CD4-positive, alpha-beta T cell treated with Interleukin-2 at 100 ng/mL for 4 hours (primary cell): ENCODE results near the gene GPSM1.

Experiments used
- DNase-seq: peaks from one replicate; pipeline ENCODE4 v3.0.0-alpha.2; 2020; ENCODE audit warnings: low spot score

Gene GPSM1, protein sequence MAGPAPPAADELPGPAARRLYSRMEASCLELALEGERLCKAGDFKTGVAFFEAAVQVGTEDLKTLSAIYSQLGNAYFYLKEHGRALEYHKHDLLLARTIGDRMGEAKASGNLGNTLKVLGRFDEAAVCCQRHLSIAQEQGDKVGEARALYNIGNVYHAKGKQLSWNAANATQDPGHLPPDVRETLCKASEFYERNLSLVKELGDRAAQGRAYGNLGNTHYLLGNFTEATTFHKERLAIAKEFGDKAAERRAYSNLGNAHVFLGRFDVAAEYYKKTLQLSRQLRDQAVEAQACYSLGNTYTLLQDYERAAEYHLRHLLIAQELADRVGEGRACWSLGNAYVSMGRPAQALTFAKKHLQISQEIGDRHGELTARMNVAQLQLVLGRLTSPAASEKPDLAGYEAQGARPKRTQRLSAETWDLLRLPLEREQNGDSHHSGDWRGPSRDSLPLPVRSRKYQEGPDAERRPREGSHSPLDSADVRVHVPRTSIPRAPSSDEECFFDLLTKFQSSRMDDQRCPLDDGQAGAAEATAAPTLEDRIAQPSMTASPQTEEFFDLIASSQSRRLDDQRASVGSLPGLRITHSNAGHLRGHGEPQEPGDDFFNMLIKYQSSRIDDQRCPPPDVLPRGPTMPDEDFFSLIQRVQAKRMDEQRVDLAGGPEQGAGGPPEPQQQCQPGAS

DNA sequence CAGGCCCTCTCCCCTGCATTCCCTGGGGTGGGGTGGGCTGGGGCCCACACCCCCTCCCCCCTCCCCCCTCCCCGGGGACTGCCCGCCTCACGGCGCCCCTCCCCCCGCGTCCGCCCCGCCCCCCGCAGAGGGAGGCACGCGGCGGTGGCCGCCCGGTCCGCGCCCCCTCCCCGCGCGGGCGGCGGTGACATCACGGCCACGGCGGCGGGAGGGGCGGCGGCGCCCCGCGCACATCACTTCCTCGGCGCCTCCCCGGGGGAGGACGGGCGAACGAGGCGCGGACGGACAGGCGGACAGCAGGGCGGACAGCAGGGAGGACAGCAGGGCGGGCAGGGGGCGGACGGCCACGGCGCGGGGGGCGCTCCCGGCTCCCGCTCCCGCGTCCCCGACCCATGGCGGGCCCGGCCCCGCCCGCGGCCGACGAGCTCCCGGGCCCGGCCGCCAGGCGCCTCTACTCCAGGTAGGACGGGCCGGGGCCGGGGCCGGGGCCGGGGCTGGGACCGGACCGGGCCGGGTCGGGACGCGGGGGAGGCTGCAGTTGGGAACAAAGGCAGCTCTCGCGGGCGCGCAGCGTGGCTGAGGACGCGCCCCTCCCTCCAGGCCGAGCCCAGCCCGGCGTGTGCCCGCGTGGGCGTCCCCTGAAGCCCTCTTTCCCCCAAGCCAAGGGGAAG, at the start of gene GPSM1:
Gene GPSM1, plus strand, starts transcription at position 236 of the 671 bp plus-strand sequence. Its CDS starts 157 bp downstream, at position 393.
- peak; percentile 23 for DNase-seq

DNA sequence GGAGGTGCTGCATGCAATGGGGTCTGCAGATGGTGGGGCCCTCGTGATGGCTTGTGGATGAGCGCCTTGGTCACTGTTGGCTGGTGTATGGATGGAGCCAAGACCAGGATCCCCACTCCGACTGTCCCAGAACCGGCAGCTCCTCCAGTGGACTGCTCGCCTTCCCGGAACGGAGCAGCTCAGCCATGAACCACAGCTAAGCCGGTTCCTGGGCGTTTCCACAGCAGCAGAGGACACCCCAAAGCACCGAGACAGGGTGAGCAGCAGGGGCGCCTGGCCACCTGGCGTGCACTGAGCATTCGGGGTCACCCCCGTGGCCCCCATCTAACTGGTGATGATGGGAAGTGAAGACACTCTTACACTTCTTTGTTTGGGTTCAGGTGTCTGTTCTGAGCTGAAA, 49.6 kb upstream of the GPSM1 start:
- no peak for DNase-seq

DNA sequence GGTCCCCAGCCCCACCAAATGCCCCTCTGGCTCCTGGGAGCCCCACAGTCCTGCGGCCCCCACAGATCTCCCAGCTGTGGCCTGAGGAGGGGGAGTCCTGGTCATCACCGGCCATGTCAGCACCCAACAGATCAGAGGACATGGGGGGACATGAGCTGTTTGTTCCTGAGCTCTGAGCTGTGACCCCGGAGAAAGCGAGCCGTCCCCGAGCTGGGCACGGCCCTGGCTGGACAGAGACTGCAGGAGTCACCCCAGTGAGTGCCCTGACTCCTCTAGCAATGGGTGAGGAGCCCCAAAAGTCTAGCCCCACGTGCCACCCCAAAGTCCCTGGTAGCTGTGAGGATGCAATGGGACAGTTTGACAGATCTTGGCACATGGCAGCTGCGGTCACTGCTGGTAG, 49.1 kb upstream of the GPSM1 start:
- no peak for DNase-seq

DNA sequence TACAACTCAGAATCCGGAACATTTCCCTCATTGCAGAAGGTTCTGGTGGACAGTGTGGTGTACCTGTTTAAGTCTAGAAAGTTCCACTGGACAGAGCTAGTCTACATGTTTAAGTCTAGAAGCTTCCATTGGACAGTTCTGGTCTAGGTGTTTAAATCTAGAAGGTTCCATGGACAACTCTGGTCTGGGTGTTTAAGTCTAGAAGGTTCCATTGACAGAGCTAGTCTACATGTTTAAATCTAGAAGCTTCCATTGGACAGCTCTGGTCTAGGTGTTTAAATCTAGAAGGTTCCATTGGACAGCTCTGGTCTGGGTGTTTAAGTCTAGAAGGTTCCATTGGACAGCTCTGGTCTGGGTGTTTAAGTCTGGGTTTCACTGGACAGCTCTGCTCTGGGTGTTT, 48.4 kb upstream of the GPSM1 start:
- no peak for DNase-seq

DNA sequence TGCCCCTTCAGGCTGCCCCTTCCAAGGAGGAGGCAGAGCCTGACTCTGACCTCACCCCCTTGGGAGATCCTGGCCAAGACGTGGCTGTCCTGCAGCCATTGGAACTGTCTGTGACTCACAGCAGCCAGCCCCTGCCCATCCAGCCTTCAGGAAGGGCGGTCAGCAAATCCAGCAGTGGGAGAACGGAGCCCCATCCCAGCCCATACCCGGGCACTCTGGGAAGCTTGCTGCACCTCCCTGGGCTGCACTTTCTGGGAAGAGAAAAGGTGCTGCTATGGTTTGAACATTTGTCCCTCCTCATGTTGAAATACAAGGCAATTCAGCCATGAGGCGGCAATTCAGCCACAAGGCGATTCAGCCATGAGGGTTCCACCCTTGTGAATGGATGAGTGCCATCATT, 47.9 kb upstream of the GPSM1 start:
- no peak for DNase-seq

DNA sequence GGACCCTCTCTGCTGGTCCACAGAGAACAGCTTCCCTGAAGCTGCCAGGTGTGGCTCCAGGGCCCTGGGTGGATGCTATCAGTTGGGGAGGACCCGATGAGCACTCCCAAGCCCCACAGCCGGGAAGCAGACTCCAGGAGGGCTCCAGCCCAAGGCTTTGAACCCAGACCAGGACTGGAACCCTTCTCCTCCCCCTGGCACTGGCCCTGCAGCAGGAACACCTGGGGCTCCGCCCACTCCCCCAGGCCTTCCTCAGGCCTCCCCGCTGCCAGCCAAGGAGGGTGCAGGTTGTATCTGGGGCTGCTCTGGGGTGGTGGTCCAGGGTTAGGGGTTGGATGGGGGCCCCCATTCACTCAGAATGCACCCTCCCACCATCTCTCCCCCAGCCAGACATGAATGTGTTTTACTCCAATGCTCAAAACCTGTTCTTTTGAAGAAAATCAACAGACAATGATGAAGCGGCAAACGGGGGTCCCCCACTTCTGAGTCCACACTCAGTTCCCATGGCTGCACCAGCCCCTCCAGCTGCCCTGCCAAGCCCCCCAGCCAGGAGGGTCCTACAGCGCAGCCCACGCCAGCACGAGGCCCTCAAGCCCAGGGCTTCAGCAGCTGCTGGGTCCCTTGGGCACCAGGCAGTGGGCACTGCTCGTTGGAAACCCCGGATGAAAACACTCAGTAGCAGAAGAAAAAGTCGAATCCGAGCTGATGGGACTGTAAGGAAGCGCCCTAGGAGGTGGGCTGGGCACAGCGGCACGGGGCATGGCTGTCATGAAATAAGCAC, 46.6 kb upstream of the GPSM1 start:
- no peak for DNase-seq

DNA sequence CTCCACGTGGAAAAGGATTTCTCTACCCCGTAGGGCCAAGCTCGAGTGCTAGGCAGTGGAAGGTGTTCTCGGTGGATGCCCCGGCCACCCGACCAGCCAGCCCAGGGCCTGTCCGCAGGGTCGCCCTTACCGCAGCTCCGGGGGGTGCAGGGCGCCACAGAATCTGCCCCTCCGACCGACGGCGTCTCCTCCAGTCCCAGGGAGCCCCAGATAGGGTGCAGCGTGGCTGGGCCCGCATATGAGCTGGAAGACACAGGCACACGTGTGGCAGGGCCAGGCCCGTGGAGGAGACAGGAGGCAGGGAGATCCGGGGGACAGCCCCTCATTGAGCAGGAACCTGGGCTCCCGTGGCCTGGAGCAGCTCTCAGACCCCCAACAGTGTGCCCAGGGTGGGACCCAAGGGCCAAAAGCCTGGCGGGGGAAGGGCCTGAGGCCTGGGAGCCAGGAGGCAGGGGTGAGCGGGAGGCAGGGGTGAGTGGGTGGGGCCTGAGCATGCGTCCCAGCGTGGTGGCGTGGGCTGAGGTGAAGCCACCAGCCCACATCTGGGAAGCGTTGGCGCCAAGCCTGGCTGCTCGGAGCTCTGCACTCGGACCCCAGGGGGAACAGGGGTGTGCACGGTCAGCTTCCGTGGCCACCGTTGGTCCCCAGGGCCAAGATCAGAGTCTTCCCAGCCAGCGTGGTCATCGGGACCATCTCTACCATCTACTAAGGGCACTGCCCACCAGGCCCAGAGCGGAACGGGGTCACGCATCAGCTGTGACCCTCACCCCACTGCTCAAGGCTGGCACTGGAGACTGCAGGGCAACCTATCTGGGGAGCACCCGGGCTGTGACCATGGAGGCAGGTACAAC, 45.7 kb upstream of the GPSM1 start:
- no peak for DNase-seq

DNA sequence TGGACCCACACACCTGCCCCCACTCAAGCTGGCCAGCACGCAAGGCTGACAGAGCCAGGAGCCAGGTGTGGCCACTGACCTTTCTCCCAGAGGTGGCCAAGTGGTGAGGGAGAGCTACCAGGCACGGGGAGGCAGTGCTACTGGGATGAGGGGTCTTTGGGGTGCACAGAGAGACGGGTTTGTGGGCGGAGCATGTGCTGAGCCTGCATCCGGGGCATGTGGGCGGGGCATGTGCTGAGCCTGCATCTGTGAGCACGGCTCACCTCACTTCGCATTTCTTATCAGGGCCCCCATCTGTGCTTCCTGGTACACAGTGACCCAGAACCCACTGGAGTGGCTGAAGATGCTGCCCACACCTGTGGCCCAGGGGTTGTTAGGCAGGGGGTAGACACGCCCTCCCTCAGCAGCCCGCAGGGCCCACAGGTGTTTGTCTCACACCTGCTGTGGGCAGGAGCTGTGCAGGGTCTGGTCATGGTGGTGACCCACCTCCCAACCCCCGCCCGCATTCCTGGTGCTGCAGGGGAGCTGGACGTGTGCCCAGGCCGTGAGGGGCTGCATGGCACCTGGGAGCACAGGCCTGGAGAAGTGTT, 45.0 kb upstream of the GPSM1 start:
- DNase-seq: no peak

DNA sequence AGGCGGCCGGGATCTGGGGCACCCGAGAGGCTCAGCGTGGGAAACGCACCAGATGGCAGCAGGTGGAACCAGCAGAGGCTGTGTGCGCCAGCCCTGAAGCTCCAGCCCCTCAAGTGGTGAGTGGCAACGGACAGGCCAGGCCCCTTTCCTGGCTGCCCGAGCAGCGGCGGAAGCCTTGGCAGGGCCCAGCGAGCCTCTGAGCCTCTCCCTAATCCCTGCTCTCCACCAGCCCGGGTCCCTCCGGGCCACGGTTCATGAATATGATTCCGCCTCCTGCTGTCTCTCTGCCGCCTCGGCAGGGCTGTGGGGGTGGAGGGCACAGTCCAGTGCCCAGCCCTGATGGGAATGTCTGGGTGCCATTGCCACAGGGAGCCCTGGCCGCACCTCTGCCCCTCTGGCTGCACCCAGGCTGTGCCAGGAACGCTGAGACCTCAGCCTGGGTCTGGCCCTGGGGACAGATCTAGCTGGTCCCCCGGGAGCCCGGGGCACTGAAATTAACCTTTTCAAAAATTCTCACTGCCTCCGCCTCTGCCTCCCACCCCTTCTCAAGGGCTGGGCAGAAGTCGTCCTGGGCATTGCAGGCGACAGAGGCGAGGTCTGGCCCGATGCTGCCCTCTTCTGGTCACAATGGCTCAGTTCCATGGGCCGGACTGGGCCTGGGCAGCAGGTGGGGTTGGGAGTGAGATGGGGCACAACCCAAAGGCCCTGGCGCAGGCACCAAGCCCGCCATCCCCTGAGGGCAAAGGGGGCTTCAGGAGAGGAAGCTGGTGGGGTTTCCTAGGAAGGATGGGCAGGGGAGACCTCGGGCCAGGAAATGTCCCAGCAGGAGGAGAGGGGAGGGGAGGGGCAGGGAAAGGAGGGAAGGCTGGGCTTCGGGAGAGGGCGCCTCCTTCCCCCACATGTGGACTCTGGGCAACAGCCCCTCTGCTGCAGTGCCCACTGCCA, 43.8 kb upstream of the GPSM1 start:
- DNase-seq: peak; percentile 71

DNA sequence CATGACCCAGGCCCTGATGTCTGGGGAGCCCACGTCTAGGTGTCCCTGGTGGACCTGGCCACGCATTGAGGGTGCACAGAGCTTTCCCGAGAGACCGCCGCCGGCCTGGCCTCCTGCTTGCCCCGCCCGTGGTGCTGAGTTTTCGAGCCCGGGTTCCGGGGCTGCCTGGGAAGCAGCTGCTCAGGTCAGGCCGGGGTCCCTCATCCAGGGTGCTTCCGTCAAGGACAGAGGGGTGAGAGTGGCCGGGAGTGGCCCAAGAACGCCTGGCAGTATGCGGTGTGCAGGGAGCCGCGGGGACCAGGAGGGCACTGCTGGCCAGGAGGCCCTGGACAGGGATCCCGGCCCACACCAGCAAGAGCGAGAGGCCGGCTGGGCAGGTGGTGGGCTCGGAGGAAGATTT, 43.0 kb upstream of the GPSM1 start:
- DNase-seq: no peak

DNA sequence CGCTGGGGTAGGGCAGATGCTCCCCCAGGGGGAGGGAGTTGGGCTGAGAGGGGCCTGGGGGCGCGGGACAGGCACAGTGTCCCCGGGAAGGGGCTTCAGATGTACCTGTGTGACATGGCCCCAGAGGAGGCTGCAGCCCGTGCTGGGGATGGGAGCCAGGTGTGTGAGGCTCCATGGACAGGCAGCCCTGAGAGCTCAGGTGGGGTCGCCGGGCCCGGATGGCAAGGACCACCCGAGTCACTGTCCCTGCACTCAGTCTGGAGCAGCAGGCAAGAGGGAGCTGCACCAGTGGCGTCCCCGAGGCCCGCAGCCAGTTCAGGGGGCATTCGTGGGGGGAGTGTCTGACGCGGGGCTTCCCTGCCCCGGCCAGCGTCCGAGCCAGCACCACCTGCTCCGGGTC, 42.4 kb upstream of the GPSM1 start:
- DNase-seq: no peak

DNA sequence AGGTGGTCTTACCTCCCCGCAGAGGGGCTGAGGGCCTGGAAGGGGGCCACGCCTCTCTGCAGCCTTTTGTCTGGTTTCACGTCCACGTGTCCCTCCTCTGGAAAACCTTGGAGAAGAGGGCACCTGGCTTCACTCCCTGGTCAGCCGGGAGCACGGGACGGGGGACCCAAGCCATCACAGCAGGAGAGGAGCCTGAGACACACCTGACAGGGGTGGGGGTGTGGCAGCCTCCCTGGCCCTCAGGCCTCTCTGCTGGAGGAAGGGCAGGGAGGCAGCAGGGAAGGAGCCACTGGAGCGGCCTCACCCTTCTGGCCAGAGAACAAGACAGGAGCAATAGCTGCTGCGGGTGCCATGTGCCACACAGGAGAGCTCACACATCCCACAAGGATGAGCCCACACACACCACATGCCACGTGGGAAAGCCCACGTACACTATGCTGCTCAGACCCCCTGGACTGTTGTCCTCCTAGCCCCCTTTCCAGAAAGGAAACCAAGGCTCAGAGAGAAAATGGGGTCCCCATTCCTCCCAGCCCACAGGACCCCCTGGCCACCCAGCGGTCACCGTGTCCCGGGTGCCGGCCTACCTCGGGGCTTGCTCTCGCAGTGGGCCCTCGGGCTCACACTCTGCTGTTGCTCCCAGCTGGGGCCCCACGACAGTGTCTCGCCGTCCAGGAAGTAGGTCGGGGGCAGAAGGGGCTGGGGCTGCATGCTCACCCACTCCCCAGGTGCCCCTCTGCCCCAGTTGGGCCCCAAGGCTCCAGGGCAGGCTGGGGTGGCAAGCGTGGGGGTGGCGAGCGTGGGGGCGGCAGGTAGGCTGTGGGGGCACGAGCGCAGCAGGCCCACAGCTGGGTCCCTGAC, 41.6 kb upstream of the GPSM1 start:
- DNase-seq: no peak

DNA sequence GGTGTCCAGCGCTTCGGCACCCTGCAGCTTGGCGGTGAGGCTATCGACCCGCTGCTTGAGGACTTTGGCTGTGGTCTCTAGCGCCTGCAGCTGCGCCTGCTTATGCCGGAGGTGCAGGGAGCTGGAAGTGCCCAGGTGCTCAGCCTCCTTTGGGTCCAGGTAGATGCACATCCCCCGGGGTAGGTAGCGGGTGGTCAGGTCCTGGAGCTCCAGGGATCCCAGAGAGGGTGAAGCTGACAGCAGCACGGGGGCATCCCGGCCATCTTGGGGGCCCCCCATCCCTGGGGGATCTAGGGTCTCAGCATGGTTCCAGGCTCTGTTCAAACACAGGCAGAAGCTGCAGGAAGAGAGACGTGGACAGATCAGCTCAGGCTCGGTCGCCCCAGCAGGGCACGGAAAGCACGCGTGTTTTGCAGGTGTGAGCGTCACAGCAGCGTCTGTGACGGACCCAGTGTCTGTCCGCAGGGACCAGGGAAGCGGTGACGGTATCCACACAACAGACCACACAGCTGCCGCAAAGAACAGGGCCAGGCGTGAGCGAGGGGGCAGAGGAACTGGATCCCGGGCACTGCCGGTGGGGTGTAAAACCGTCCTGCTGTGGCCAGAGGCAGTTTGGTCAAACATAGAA, 40.9 kb upstream of the GPSM1 start:
- no peak for DNase-seq

DNA sequence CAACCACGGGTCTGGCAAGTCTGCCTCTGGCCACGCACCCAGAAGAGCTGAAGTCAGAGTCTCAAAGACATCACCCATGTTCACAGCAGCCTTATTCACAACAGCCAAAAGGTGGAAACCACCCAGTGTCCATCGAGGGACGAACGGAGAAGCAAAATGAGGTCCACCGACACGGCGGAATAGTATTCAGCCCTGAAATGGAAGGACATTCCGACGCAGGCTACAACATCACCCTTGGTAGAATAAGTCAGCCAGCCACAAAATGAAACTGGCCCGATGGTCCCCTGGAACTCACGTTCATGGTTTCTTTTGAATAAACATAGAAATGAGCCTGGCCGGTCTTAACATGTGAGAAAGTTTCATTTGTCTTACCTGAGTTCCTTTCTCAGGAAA, 40.4 kb upstream of the GPSM1 start:
- no peak for DNase-seq

DNA sequence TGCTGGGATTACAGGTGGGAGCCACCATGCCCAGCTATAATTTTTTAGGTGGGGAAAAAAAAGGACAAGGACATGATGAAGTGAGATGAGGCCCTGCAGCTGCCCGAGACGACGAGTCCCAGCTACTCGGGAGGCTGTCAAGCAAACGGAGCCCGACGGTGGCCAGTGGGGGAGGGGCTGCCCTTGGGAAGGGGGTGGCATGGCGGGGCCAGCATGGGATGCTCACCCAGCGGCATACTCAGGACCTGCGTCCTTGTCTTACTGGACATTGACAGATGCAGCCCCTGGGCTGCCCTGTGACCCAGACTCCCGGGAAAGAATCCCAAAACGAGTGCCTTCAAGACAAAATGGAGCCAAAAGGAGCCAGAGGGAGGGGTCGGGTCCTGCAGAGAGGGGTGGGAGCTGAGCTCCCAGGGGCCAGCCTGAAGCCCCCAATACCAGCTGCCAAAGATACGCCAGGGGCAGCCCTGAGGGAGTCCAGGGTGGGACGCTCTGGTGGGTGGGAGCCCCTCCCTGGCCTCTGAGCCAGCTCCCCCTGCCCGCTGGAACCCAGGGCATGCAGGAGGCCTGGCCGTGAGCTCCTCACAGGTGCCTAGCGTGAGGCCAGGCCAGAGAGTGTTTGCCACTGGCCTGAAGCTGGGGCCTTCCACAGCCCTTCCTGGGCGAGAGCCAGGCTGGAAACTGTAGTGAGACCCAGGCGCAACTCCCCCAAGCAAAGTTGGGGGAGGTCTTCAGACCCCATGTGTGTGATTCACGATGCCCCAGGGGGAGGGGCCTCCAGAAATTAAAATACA, 39.2 kb upstream of the GPSM1 start:
- DNase-seq: no peak

DNA sequence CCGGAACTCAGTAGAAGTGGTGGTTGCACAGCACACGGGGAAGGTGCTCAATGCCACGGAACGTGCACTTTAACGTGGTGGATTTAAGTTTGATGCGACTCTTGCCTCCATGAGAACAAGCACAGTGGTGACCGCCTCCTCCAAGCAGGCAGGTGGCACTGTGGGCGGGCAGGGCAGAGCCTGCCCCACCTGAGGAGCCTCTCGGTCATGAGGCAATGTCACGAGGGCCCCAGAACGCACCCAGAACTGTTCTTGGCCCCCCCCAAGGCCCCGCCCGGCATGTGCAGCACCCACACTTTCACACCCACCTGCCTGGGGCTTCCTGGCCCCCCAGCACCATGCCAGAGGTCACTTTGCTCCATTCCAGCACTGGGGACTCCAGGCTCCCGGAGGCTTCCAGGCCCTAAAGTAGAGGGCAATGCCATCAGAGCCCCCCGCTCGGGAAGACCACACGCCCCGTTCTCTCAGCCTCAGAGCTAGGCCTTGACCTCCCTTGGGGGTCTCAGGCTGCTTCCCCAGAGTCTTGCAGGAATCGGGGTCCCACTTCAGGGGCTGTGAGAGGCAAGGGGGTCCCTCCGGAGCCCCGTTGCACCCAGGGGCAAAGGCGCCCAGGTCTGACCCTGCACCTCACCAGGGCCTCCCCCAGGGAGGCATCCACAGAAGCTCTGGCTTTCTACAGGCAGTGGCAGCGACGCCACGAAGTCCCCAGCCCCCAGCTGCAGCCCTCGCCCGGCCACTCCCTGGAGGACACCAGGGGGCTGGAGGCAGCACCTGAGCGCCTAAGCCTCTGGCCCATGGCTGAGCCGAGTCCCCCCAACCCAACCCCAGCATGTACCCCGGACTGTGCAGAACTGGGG, 37.5 kb upstream of the GPSM1 start:
- DNase-seq: no peak
